ENCODE results near the gene CDH13. TPM values are rescaled to one million over a fixed set of nuclear protein-coding genes. Genes with fewer than 3 reads are reported as not detected.

CDH13 gene
- total and polyA plus RNA-seq, 2 donors (not counting 3 experiments of a cell fraction or from before 2014, with no cell fraction given), result 96.6 to 124 TPM

DNA sequence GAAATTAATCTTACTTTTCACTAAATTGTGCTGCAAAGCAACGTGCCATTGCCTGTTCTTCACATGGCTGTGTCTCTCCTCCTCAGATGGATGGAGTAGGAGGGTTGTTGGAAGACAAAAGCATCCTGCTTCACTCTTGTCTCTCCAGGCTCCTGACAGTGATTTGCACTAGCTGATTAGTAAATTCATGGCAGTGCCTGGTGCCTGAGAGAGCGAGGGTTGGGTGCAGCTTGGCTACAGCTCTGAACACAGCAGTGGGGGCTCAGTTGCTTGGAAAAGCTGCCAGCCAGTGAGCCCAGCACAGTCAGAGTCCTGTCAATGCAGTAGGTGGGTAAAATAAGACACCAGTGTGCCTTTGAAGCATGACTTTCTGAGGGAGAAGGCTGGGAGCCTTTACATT lies 37.4 kb downstream of the CDH13 start:
- no peak for FAIRE-seq
- BruUV-seq (replicated peaks), result no TSS peak
- H3K4me2 ChIP-seq (ENCODE audit: insufficient read depth, low read length), result no peak overlapping the region
- no peak overlapping the region for H3K9ac ChIP-seq (replicated peaks; ENCODE audit: extremely low read depth, insufficient read depth, low read length)
- no peaks in the 10 kb centered on the region for H3K9me1 ChIP-seq (replicated peaks; ENCODE audit: control insufficient read depth, extremely low read depth, insufficient read depth, low read length)
- CTCF ChIA-PET, result no interaction called here
- TF ChIP-seq, protein P1, sequence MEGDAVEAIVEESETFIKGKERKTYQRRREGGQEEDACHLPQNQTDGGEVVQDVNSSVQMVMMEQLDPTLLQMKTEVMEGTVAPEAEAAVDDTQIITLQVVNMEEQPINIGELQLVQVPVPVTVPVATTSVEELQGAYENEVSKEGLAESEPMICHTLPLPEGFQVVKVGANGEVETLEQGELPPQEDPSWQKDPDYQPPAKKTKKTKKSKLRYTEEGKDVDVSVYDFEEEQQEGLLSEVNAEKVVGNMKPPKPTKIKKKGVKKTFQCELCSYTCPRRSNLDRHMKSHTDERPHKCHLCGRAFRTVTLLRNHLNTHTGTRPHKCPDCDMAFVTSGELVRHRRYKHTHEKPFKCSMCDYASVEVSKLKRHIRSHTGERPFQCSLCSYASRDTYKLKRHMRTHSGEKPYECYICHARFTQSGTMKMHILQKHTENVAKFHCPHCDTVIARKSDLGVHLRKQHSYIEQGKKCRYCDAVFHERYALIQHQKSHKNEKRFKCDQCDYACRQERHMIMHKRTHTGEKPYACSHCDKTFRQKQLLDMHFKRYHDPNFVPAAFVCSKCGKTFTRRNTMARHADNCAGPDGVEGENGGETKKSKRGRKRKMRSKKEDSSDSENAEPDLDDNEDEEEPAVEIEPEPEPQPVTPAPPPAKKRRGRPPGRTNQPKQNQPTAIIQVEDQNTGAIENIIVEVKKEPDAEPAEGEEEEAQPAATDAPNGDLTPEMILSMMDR (IDR thresholded peaks at IDR 0.05; ENCODE audit: extremely low read depth in 1 of 2, insufficient read depth in 1 of 2, low read depth in 1 of 2, low read length in 2 of 2), result no peak
- TF ChIP-seq, protein P2, sequence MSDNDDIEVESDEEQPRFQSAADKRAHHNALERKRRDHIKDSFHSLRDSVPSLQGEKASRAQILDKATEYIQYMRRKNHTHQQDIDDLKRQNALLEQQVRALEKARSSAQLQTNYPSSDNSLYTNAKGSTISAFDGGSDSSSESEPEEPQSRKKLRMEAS (IDR thresholded peaks at IDR 0.05; ENCODE audit: insufficient read depth, insufficient read length), result no peak
- TF ChIP-seq JUN (IDR thresholded peaks at IDR 0.05; ENCODE audit: borderline replicate concordance, insufficient read depth, insufficient read length, low read depth), result no peak
- no peaks in the 10 kb centered on the region for H3K27me3 ChIP-seq (ENCODE audit: control insufficient read depth in 2 of 2, insufficient read depth in 2 of 2, low read length in 2 of 2)
- H3K4me3 ChIP-seq (replicated peaks in 1 of 3; ENCODE audit: insufficient read depth in 1 of 3, low read depth in 1 of 3, low read length in 3 of 3), result no peak overlapping the region
- no peak overlapping the region for H2AFZ ChIP-seq (ENCODE audit: low read depth, low read length)
- POLR2A ChIA-PET, result no interaction called here
- H3K36me3 ChIP-seq (ENCODE audit: control insufficient read depth in 2 of 2, extremely low read depth in 1 of 2, insufficient read depth in 2 of 2, low read length in 2 of 2), result no peaks in the 10 kb centered on the region
- no peak for DNase-seq (ENCODE audit: low read depth, low spot score)
- intact Hi-C loops (cut with micrococcal nuclease), result no loop called here
- H4K20me1 ChIP-seq (replicated peaks; ENCODE audit: control insufficient read depth, extremely low read depth, insufficient read depth, low read length), result no peaks in the 10 kb centered on the region
- H3K27ac ChIP-seq (ENCODE audit: insufficient read depth, low read depth, low read length), result no peak overlapping the region
- dilution Hi-C loops (cut with MboI; ENCODE audit: extremely low pct_ligation_motif_present, low sequenced_read_pairs), result no loop called here
- no peaks in the 10 kb centered on the region for H3K79me2 ChIP-seq (ENCODE audit: control insufficient read depth, insufficient read depth, low read length)
- no peaks in the 10 kb centered on the region for H3K9me3 ChIP-seq (replicated peaks; ENCODE audit: control insufficient read depth, insufficient read depth, low read length)
- no peaks in the 10 kb centered on the region for H3K4me1 ChIP-seq (ENCODE audit: control insufficient read depth, extremely low read depth, insufficient read depth, low read length)

- BruUV-seq (replicated peaks), result no TSS peak
- TF ChIP-seq, protein P2 (IDR thresholded peaks at IDR 0.05; ENCODE audit: insufficient read depth, insufficient read length), result no peak
- TF ChIP-seq, protein P1 (IDR thresholded peaks at IDR 0.05; ENCODE audit: extremely low read depth in 1 of 2, insufficient read depth in 1 of 2, low read depth in 1 of 2, low read length in 2 of 2), result no peak
- TF ChIP-seq POLR2AphosphoS5 (IDR thresholded peaks at IDR 0.05; ENCODE audit: insufficient read depth, low read depth, low read length) (no peak), MYC (IDR thresholded peaks at IDR 0.05; ENCODE audit: low read depth, low read length) (no peak), POLR2A (IDR thresholded peaks at IDR 0.05; ENCODE audit: low read depth, low read length) (no peak), GATA2 (IDR thresholded peaks at IDR 0.05; ENCODE audit: insufficient read depth, insufficient read length, low read depth, low read length) (no peak), JUN (IDR thresholded peaks at IDR 0.05; ENCODE audit: borderline replicate concordance, insufficient read depth, insufficient read length, low read depth) (no peak)
Observed at GRCh38 chr16:82665025-82665424, 38.3 kb downstream of the CDH13 start.

More at GRCh38 chr16:82665025-82665424, 38.3 kb downstream of the CDH13 start:
- Histone ChIP-seq H3K9ac (replicated peaks; ENCODE audit: extremely low read depth, insufficient read depth, low read length) (no peak overlapping the region), H3K4me1 (ENCODE audit: control insufficient read depth, extremely low read depth, insufficient read depth, low read length) (no peaks in the 10 kb centered on the region), H2AFZ (ENCODE audit: low read depth, low read length) (no peak overlapping the region), H3K4me2 (ENCODE audit: insufficient read depth, low read length) (no peak overlapping the region), H3K36me3 (ENCODE audit: control insufficient read depth in 2 of 2, extremely low read depth in 1 of 2, insufficient read depth in 2 of 2, low read length in 2 of 2) (no peaks in the 10 kb centered on the region), H3K79me2 (ENCODE audit: control insufficient read depth, insufficient read depth, low read length) (no peaks in the 10 kb centered on the region), H3K27me3 (ENCODE audit: control insufficient read depth in 2 of 2, insufficient read depth in 2 of 2, low read length in 2 of 2) (no peaks in the 10 kb centered on the region), H3K9me3 (replicated peaks; ENCODE audit: control insufficient read depth, insufficient read depth, low read length) (no peaks in the 10 kb centered on the region), H3K9me1 (replicated peaks; ENCODE audit: control insufficient read depth, extremely low read depth, insufficient read depth, low read length) (no peaks in the 10 kb centered on the region), H3K27ac (ENCODE audit: insufficient read depth, low read depth, low read length) (no peak overlapping the region), H4K20me1 (replicated peaks; ENCODE audit: control insufficient read depth, extremely low read depth, insufficient read depth, low read length) (no peaks in the 10 kb centered on the region), H3K4me3 (replicated peaks in 1 of 3; ENCODE audit: insufficient read depth in 1 of 3, low read depth in 1 of 3, low read length in 3 of 3) (no peak overlapping the region)
- dilution Hi-C loops (cut with MboI; ENCODE audit: extremely low pct_ligation_motif_present, low sequenced_read_pairs), result no loop called here
- intact Hi-C loops (cut with micrococcal nuclease), result no loop called here
- POLR2A ChIA-PET, result no interaction called here
- CTCF ChIA-PET, result no interaction called here
- DNase-seq (ENCODE audit: low read depth, low spot score) (no peak), FAIRE-seq (no peak)

All from endothelial cell of umbilical vein (primary cell).